ENCODE measurements around the gene POU6F2.
"Not testable (repeated sequence)": the region's sequence is repeated elsewhere in the genome, so short reads cannot be mapped to it uniquely, and the experiment has no call there.

Gene POU6F2

DNA sequence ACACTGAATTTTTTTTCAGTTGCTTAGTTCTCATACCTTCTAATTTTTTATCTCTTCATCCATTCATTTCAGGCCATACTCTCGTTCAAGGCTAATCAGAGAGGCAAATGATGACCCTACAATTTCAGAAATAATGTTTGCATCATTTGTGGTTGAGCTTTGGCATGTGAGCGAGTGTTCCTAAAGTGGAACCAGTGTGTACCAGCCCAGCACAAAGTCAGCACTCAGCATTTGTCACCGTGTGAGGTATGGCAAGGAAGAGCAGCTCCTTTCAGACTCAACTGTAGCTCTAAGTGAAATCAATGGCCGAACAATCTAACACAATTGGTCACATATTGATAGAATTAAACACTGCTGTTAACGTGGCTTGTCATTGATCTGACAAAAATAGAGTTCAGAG lies 154.6 kb downstream of the POU6F2 start:
- DNase-seq = no peak

DNA sequence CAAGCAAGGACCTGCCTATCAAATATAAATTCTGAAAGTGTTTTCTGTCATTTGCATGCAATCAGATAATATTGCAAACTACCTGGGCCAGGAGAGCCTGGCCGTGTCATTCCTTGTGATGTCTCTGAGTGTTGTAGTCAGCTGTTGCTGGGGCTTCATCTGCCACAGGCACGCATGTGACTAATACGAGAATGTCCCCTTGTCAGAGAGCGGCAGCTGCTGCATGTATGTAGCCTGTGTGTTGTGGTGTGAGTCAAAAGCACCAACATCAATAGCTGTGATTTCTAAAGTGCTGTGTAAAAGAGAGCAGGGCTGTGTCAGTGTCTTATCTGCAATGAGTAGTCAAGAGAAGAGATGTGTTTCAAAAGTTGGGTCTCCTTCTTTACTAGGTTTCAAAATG lies 155.4 kb downstream of the POU6F2 start:
- DNase-seq = no peak

- DNase-seq = no peak
Measured at GRCh38 chr7:39137480-39137879, 159.8 kb downstream of the POU6F2 start.

DNA sequence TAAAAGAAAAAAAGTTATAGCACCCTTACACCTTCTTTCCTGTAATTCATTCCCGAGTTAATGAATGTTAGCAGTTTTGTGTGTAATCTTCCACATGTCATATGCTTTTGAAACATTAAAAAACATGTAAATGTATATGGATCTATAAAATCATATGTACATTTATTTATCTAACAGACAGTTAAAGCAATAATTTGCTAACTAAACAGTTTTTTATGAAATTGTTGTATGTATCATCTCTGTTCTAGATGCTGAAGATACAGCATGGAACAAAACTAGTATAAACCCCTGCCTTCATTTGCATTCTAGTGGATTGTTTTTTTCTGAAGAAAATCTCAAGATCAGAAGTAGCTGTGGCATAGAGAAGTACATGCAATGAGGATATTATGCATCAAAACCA lies 165.0 kb downstream of the POU6F2 start:
- no peak for DNase-seq

DNA sequence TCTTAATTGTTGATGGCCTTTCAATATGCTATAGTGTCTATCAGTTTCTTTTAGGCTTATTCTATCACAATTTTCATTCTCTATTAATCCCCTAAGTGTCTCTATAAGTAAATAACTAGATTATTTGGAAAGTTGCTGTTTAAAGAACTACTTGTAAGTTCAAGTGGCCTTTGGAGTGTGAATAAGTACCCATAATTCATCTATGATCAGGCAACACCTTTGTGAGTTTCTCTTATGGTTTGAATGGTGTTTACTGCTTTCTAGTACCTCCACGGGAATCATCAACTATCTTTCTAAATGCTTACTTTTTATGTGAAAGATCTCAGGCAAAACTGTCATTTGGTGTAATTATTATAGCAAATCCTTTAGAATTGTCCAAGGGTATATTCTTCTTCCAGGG lies 166.7 kb downstream of the POU6F2 start:
- DNase-seq = no peak

- no peak for DNase-seq
Measured at GRCh38 chr7:39145283-39145682, 167.6 kb downstream of the POU6F2 start.

DNA sequence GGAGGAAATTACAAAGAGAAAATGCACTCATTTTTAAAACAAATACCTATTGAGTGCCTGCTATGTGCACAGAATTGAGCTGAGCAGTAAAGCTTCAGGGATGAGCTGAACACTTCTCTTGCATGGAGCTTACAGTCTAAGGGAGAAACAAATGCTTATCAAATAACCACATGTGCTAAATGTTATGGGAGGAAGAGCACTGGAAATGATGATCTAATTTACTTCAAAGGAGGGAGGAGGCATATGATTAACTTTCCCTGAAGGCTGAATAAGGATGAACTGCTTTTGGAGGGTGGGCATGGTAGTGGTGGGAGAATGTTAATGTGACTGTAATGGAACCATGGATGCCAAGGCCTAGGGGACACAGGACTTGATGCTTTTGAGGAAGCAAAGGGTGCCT lies 168.2 kb downstream of the POU6F2 start:
- no peak for DNase-seq

DNA sequence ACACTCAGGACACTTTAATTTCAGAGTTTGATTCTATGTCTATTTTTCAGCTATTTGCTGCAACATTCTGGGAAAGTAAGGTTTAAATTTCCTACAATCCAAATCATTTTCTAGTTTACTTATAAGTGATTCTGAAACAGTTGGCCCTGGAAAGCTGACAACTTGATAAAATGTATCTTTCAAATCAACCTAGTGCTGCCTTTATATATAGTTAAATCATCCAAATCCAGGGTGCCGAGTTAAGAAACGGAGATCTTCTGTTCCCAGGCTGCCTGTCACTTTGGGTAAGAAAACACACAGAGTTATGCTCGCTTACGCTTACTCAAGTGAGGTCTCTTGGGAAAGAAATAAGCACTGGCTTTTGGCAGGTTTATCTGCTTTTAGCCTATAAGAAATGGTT lies 175.0 kb downstream of the POU6F2 start:
- no peak for DNase-seq

- DNase-seq = no peak
Measured at GRCh38 chr7:39153113-39153512, 175.4 kb downstream of the POU6F2 start.

DNA sequence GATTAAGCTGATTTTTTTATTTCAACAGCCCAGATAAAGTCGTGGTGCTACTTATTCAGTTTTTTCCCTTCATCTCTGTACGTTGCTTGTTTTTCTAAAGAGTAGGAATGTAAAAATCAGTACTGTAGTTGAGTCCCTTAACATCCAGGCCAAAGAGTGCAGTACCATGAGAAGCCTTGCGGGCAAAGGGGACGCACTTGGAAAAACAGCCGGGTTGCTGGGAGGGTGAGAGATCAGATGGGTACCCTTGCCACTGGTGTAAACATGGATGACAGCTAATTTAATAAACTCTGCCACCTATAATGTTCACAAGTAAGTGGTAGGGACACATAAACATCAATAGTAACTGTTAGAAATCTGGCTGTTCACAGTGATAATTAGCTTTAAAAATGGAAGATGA lies 175.9 kb downstream of the POU6F2 start:
- no peak for DNase-seq

DNA sequence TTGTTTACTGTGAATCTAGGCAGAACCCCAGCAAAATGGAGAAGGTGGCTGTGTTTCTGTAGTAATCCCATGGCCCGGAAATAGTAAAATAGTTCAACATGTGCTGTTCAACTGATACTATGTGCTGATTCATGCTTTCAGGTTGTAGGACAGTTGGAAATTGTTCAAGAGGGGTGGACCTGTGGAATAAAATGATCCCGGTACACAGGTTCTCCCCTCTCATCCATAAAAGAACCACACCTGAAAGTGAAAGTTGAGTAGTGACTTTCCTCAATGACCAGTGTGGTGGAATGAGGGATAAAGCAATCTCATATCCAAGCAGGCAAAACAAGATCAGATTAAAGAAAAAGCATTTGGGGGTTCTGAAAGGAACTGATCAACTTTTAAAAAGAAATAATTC lies 177.1 kb downstream of the POU6F2 start:
- no peak for DNase-seq

DNA sequence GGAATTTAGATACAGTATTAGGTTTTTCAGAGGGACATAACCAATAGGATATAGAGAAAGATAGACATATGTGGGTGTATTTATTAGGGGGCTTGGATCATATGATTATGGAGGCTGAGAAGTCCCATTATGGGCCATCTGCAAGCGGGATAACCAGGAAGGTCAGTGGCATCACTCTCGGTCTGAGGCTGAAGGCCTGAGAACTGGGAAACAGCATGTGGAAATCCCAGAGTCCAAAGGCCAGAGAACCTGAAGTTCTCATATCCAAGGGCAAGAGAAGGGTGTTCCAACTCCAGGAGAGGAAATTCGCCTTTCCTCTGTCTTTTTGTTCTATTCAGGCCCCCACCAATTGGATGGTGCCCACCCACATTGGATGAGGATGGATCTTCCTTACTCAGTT lies 180.7 kb downstream of the POU6F2 start:
- DNase-seq = no peak

DNA sequence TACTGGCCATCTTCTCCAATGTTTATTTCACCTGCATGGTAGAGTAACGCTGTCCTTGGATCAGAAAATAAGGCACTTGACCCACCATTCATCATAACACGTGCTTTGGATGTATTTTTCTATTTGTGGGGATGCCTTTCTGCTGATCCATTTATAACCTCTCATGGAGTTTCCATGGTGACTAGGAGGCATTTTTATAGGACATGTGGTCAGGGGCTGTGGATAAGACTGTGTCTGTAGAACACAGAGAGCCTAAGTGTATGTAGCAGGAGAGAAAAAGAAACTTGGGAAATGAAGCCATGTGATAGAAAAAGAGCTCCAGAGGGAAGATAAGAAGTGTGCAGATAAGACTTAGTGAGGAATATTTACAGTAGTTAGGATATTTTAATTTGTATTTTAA lies 184.2 kb downstream of the POU6F2 start:
- DNase-seq = no peak

GRCh38 chr7:39164887-39165286 lies 187.2 kb downstream of the POU6F2 start:
- no peak for DNase-seq

- no peak for DNase-seq
Measured at GRCh38 chr7:39168403-39169098, 190.8 kb downstream of the POU6F2 start.

GRCh38 chr7:39172137-39172536 lies 194.4 kb downstream of the POU6F2 start:
- DNase-seq = no peak

DNA sequence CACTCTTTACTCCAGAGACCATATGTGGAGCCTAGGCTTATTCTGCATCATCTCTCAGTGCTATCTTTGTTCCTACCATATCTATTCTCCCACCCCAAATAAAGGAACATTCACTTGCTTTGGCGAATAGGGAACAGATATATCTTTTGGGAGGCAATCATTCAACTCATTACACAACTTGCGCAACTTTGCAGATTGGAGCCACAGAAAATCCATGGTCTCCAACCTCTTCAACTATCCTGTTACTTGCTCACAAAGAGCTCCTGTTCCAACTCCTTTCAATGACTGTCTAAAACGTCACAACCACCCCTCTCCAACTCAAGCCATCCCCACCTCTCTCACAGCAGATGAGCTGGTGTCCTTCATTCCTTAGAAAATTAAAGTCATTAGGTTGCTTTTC lies 203.7 kb downstream of the POU6F2 start:
- no peak for DNase-seq

- DNase-seq = no peak
Measured at GRCh38 chr7:39183796-39184195, 206.1 kb downstream of the POU6F2 start.

- DNase-seq = no peak
Measured at GRCh38 chr7:39184391-39184790, 206.7 kb downstream of the POU6F2 start.

DNA sequence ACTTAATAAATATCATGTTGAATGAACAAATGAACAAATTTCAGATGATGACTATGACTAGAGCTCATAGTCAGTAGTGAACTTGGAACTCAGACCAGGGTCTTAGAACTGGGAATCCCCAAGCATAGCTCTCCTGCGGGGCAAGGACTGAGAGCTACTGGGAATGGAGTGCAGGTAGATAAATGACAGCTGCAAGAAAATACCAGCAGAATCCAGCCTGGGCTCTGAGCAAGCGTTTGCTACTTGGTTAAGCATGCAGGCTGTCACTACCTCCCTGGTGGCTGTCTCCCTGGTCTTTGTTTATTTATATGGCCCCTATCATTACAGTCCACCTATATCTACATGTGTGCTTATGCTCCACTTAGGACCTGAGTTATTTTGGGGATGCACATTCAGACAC lies 208.4 kb downstream of the POU6F2 start:
- no peak for DNase-seq

DNA sequence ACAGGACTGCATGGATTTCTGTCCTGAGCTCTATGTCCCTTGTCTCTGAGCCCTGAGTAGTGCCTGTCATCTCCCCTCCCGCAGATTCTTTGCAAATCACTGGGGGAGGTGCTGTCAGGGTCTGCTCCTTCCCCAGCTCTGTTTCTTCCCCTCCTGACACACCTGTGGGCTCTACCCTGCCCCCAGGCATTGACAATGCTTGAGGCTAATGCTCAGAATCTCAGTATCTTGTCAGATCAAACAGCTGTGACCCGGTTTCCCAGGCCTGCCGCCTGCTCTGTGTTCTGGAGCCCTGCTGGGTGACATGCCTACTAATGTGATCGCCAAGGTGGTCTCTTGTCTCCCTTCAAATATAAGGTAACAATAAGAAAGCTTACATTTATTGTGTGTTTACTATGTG lies 209.0 kb downstream of the POU6F2 start:
- no peak for DNase-seq

- DNase-seq = no peak
Measured at GRCh38 chr7:39187130-39187529, 209.4 kb downstream of the POU6F2 start.

GRCh38 chr7:39192476-39192875 lies 214.8 kb downstream of the POU6F2 start:
- no peak for DNase-seq

- not testable (repeated sequence) for DNase-seq
Measured at GRCh38 chr7:39194388-39194787, 216.7 kb downstream of the POU6F2 start.

DNA sequence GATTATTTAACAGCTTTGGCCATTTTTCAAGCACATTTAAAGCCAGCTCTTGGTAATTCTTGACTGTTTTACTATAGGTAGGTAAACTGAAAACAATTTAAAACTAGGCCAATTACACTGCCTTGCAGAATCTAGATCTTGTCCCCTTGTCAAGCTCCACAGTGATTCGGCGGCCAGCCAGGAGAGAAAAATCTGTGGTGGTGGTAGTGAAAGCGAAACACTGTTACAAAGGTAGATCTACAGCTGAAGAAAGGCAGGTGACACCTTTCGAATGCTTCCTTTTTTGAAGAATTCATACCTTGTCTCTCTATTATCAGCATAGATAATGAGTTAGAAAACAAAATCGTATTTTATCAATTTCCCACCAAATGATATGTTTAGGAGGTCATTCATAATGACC lies 218.3 kb downstream of the POU6F2 start:
- no peak for DNase-seq

- DNase-seq = no peak
Measured at GRCh38 chr7:39197831-39198230, 220.1 kb downstream of the POU6F2 start.

Measured in activated CD4-positive, CD25-positive, alpha-beta regulatory T cell treated with anti-CD3 and anti-CD28 coated beads, Interleukin-2, amount 50 U/mL, for 72 hours (primary cell).